ENCODE data around the gene NDUFB5. TPM values are rescaled to one million over a fixed set of nuclear protein-coding genes. Genes with fewer than 3 reads are reported as not detected.

NDUFB5 gene
- total RNA-seq = 100 to 1,000 TPM in 1 of 4 donors, 10 to 100 TPM in 3; 23.1 to 107 (median 60.3) TPM

DNA sequence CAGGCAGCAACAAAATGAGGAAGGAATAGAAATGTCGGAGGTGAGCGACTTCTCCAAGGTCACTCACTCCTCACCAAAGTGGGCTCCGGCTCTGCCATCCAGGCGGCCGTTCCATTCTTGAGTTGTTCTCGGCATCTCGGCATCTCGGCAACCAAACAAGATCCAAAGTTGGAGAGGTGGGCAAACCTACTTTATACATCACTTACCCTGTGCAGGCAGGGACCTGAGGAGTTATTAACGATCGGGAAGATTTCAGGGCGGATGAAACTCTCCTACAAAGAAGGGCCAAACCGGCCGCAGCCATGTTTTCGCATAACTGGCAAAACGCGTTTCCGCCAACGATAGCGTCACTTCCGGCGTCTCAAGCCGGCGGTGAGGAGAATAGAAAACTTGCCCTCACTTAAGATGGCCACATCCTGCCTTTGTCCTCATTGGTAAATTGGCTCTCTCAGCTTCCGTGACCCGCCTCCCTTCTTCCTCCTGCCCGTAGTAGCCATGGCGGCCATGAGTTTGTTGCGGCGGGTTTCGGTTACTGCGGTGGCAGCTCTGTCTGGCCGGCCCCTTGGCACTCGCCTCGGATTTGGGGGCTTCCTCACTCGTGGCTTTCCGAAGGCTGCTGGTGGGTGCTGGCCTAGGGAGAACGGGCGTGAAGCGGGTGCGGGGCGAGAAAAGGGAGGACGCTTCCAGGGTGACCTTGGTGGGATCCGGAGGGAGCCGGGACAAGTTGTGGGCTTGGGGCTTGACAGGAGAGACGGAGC, at the start of gene NDUFB5, which contains the start of gene MRPL47:
Gene NDUFB5, plus strand, starts transcription at position 474 of the 758 bp plus-strand sequence. Its CDS starts 22 bp downstream, at position 496.
Gene MRPL47, minus strand, starts transcription at position 318 of the 758 bp plus-strand sequence. Its CDS starts 14 bp downstream, at position 304.
- no peaks in the 10 kb centered on the region for H3K9me3 ChIP-seq
- H3K27me3 ChIP-seq = no peaks in the 10 kb centered on the region
- peaks cover 0 to 12% of the 10 kb centered on the region in 2 donors for H3K4me1 ChIP-seq
- peak; percentile 95 for DNase-seq
- H3K36me3 ChIP-seq = no peaks in the 10 kb centered on the region
- H3K4me3 ChIP-seq = peak within 1 kb of the TSS; percentile 80 to 94
- intact Hi-C loops (cut with DNase I; ENCODE audit: low total_unique reads) = no loop called here
- H3K27ac ChIP-seq = peak within 1 kb of the TSS; percentile 82 to 93
- TF ChIP-seq, protein P1, sequence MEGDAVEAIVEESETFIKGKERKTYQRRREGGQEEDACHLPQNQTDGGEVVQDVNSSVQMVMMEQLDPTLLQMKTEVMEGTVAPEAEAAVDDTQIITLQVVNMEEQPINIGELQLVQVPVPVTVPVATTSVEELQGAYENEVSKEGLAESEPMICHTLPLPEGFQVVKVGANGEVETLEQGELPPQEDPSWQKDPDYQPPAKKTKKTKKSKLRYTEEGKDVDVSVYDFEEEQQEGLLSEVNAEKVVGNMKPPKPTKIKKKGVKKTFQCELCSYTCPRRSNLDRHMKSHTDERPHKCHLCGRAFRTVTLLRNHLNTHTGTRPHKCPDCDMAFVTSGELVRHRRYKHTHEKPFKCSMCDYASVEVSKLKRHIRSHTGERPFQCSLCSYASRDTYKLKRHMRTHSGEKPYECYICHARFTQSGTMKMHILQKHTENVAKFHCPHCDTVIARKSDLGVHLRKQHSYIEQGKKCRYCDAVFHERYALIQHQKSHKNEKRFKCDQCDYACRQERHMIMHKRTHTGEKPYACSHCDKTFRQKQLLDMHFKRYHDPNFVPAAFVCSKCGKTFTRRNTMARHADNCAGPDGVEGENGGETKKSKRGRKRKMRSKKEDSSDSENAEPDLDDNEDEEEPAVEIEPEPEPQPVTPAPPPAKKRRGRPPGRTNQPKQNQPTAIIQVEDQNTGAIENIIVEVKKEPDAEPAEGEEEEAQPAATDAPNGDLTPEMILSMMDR (IDR thresholded peaks at IDR 0.05) = no peak
- peak; percentile 30 to 64 for TF ChIP-seq POLR2A (IDR thresholded peaks at IDR 0.05)

DNA sequence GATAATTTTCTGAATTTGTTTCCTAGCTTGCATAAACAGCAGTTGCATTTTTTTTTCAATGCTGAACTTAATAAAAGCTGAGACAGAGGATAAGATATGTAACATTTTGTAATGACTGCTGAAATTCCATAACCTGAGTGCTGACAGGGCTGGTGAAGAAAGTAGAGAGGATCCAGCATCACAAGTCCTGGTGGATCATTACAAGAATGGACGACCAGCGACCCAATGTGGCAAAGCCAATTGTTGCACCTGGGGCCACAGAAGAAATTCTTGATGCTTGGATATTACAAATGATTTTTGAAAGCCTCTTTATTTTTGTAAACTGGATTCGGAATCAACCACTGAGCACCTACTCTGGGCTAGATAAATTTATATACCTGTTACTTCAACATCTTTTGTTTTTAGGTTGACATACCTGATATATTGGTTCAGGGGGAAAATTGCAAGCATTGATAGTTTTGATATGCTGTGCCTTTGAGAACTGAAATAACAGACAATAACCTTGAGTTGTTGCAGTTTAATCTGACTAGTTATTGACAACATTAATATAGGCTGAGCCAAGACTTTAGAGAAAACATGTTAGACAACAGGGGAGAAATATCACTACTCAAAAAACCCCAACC, 45.7 kb upstream of the NDUFB5 start:
- Histone ChIP-seq H3K4me1 (peaks cover 2 to 3% of the 10 kb centered on the region in 2 donors), H3K27me3 (no peaks in the 10 kb centered on the region), H3K9me3 (no peaks in the 10 kb centered on the region), H3K36me3 (no peaks in the 10 kb centered on the region), H3K4me3 (no peak overlapping the region), H3K27ac (no peak overlapping the region)
- intact Hi-C loops (cut with DNase I; ENCODE audit: low total_unique reads) = no loop called here
- peak; percentile 44 to 50 for DNase-seq
- TF ChIP-seq, protein P1 (IDR thresholded peaks at IDR 0.05) = peak; percentile 51 to 72 (median 62)
- no peak for TF ChIP-seq POLR2A (IDR thresholded peaks at IDR 0.05)

DNA sequence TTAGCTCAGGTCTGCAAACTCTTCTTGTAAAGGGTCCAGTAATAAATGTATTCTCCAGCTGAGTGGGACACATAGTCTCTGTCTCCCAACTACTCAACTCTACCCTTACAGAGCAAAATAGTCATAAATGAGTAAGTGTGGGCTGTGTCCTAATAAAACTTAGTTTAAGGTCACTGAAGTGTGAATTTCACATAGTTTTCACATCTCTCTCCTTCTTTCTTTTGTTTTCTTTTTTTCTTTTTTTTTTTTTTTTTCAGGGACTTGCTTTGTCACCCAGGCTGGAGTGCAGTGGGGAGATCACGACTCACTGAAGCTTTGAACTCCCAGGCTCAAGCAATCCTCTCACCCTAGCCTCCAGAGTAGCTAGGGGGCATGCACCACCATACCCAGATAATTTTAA, 43.8 kb upstream of the NDUFB5 start:
- H3K27ac ChIP-seq = no peak overlapping the region
- intact Hi-C loops (cut with DNase I; ENCODE audit: low total_unique reads) = loop anchor here (10.0 kb wide), 1 partner anchor 106 kb away; the partner anchor contains the start of gene GNB4
- no peaks in the 10 kb centered on the region for H3K27me3 ChIP-seq
- DNase-seq = no peak
- H3K9me3 ChIP-seq = no peaks in the 10 kb centered on the region
- TF ChIP-seq, protein P1 (IDR thresholded peaks at IDR 0.05) = no peak
- H3K4me1 ChIP-seq = peaks cover 4 to 9% of the 10 kb centered on the region in 2 donors
- H3K4me3 ChIP-seq = no peak overlapping the region
- H3K36me3 ChIP-seq = no peaks in the 10 kb centered on the region

DNA sequence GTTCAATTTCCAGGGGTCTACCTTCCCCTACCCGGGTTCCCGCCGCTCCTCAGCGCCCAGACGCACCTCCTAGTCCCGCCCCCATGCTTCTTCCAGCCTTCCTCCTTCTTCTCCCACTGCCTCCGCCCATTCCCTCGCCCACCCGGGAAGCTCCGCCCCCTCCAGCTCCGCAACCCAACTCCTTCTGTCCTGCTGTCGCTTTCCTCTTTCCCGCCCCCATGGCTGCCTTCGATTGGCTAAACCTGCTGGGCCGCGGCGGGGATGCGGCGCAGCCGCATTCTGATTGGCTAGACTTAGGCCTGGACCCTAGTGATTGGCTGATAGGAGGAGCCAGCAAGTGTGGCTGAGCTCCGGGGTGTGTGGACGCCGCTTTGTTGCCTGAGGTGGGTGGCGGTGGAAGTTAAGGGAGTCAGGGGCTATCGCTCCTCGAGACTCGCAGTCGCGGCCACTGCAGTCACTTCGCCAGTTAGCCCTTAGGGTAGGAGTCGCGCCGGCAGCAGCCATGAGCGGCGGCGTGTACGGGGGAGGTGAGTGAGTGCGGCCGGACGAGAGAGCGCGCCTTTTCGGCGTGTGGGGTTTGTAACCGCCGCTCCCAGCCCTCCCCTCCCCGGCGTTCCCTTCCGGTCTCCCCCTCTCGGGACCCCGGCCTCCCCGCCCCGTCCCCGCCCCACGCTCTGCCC, 41.9 kb upstream of the NDUFB5 start, which contains the start of gene ACTL6A:
Gene ACTL6A, plus strand, starts transcription at position 336 of the 680 bp plus-strand sequence. Its CDS starts 167 bp downstream, at position 503.
- peak; percentile 63 to 68 for TF ChIP-seq POLR2A (IDR thresholded peaks at IDR 0.05)
- TF ChIP-seq, protein P1 (IDR thresholded peaks at IDR 0.05) = peak in 1 of 4 experiments; percentile 26
- H3K4me3 ChIP-seq = peak within 1 kb of the TSS; percentile 71 to 93
- H3K36me3 ChIP-seq = no peaks in the 10 kb centered on the region
- H3K9me3 ChIP-seq = no peaks in the 10 kb centered on the region
- intact Hi-C loops (cut with DNase I; ENCODE audit: low total_unique reads) = loop anchor here (10.0 kb wide), 1 partner anchor 108 kb away; the partner anchor contains the start of gene GNB4
- no peaks in the 10 kb centered on the region for H3K27me3 ChIP-seq
- peaks cover 4 to 9% of the 10 kb centered on the region in 2 donors for H3K4me1 ChIP-seq
- peak within 1 kb of the TSS; percentile 81 to 85 for H3K27ac ChIP-seq
- DNase-seq = peak; percentile 100

Data from uterus (tissue), 4 donors.